Adrenal gland (tissue), 12 donors: Measurements from ENCODE around the gene OR5K4. TPM values are rescaled to one million over a fixed set of nuclear protein-coding genes. Genes with fewer than 3 reads are reported as not detected.

Experiments used
- DNase-seq, 7 donors: peaks; one replicate each; pipeline ENCODE4 v3.0.0-alpha.2; 2019 to 2020
- H3K27ac ChIP-seq, 5 donors: fragments of 200-600 bp; sonication (generic) in 4 of 5; 1 replicate in 3 of 5; 2 replicates in 2 of 5; pipeline versions ENCODE4 v1.5.1 to v1.8.0; 2016 to 2020; ENCODE audit warnings: mild to moderate bottlenecking in 1 of 5
- H3K27me3 ChIP-seq: fragments of 200-600 bp; 2 replicates; pipeline ENCODE4 v1.8.0; 2021
- H3K36me3 ChIP-seq, 2 donors: fragments of 200-600 bp; replicated peaks in 1 of 2; 1 replicate in 1 of 2; 2 replicates in 1 of 2; pipeline versions ENCODE4 v1.5.1 to v1.8.0; 2018 to 2022
- H3K4me1 ChIP-seq, 2 donors: fragments of 200-600 bp; replicated peaks in 1 of 2; 1 replicate in 1 of 2; 2 replicates in 1 of 2; pipeline versions ENCODE4 v1.5.1 to v1.8.0; 2018 to 2021
- H3K4me3 ChIP-seq, 4 donors: fragments of 200-600 bp; sonication (generic) in 3 of 4; one replicate each; pipeline ENCODE4 v1.5.1; 2016 to 2018
- H3K9me3 ChIP-seq, 3 donors: fragments of 200-600 bp; sonication (generic) in 1 of 3; replicated peaks in 1 of 3; 1 replicate in 2 of 3; 2 replicates in 1 of 3; pipeline versions ENCODE4 v1.5.1 to v1.8.0; 2016 to 2021
- POLR2A ChIP-seq, 2 donors: fragments of 450-650 bp; IDR thresholded peaks; one replicate each; pipeline ENCODE4 v1.6.1; 2017; ENCODE audit warnings: antibody characterized with exemption in 2 of 2, mild to moderate bottlenecking in 2 of 2, moderate library complexity in 1 of 2
- WGBS, 4 donors: extraction: QIAGEN DNeasy Blood & Tissue Kit in 2 of 4; methylation state at CpG; one replicate each; pipeline versions ENCODE4 v1.1.5 to v1.1.7; 2013 to 2017; 5-methylcytosine and 5-hydroxymethylcytosine counted together
- intact Hi-C, 2 donors: fragments of 100-400 bp; cut with DNase I; formaldehyde crosslinking; loops; one replicate each; pipeline versions ENCODE4 v1.14.1 to v1.15.0; 2022 to 2023
- polyA plus RNA-seq, 3 donors: library from polyadenylated mRNA; stranded (reverse); fragments of 200-250 nt in 2 of 3; fragments of 350-450 nt in 1 of 3; fragmentation: Illumina TruSeq in 1 of 3; extraction: RNeasy Lipid Tissue Mini Kit (QIAGEN cat#74804) in 1 of 3; gene quantifications; one replicate each; pipeline ENCODE4 v1.2.3, GENCODE V29; 2013 to 2014
- total RNA-seq, 9 donors: library from RNA; depleted of rRNA in 4 of 9; stranded (reverse); fragments of >200 nt in 4 of 9; fragments of 120-200 nt in 1 of 9; fragmentation: NEBNext Ultra II Directional in 1 of 9; extraction: Animal tissue kit (Norgen Biotek cat#: 25700) in 1 of 9; gene quantifications; one replicate each; pipeline versions ENCODE4 v1.1.0 to v1.2.4, GENCODE V29; 2013 to 2023
- TF ChIP-seq, protein P1 (sequence below), 6 experiments: fragments of 450-650 bp in 4 of 6; fragments of 200-600 bp in 2 of 6; sonication (generic) in 1 of 6; IDR thresholded peaks; 1 replicate in 5 of 6; 2 replicates in 1 of 6; pipeline versions ENCODE4 v1.5.1 to v1.8.0; 2016 to 2021; ENCODE audit warnings: antibody characterized with exemption in 6 of 6, mild to moderate bottlenecking in 2 of 6, moderate library complexity in 1 of 6
- donor health status: healthy with polysubstance abuse.
- donor health status: Bipolar disorder and iron deficiency.
- donor health status: DM: yes; HTN: yes; CAD: no.
- donor health status: DM: no; HTN: no; CAD: no.
- donor health status: DM: no; HTN: no; CAD: no.
- donor health status: DM: yes; HTN: yes; CAD: no.

Gene OR5K4
- total and polyA plus RNA-seq, 12 donors: not detected

DNA sequence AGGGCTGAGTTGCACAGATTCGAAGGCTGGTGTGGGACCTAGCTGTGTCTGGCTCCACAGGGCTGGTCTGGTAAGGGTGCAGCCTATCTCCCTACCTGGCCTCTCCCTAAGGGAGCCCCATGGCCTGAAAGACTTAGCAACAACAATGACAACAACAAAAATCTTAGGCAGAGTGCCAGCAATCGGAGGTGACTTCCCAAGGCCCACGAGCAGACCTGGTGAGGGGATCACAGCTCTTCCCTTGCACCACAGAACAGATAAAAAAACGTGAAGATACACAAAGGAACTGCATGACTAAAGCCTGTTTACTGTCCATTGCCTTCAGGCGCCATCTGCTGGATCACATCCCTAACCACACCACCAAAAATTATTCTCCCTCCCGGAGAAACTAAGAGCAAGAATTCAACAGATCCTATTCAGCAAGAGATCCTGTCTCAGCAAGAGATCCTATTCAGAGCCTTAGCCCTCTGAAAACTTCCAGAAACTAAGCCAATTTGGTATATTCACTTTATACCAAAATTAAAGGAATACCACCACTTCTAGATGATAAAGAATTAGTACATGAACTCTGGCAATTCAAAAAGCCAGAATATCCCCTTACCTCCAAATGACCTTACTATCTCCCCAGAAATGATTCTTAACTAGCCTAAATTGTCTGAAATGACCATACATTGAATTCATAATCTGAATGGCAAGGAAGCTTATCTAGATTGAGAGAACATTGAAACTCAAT lies 24.1 kb upstream of the OR5K4 start:
- TF ChIP-seq, protein P1, sequence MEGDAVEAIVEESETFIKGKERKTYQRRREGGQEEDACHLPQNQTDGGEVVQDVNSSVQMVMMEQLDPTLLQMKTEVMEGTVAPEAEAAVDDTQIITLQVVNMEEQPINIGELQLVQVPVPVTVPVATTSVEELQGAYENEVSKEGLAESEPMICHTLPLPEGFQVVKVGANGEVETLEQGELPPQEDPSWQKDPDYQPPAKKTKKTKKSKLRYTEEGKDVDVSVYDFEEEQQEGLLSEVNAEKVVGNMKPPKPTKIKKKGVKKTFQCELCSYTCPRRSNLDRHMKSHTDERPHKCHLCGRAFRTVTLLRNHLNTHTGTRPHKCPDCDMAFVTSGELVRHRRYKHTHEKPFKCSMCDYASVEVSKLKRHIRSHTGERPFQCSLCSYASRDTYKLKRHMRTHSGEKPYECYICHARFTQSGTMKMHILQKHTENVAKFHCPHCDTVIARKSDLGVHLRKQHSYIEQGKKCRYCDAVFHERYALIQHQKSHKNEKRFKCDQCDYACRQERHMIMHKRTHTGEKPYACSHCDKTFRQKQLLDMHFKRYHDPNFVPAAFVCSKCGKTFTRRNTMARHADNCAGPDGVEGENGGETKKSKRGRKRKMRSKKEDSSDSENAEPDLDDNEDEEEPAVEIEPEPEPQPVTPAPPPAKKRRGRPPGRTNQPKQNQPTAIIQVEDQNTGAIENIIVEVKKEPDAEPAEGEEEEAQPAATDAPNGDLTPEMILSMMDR (IDR thresholded peaks at IDR 0.05): peak; percentile 33 to 73 (median 65)
- no peak for TF ChIP-seq POLR2A (IDR thresholded peaks at IDR 0.05)
- WGBS, 4 donors: 1 to 5% (median 4%) methylated on average over 5 to 6 of the region's 6 CpGs

GRCh38 chr3:98331329-98331728 lies 22.3 kb upstream of the OR5K4 start:
- H3K4me1 ChIP-seq: no peaks in the 10 kb centered on the region
- H3K27ac ChIP-seq: no peak overlapping the region
- no peak for TF ChIP-seq POLR2A (IDR thresholded peaks at IDR 0.05)
- TF ChIP-seq, protein P1 (IDR thresholded peaks at IDR 0.05): no peak
- no peaks in the 10 kb centered on the region for H3K9me3 ChIP-seq
- no peak overlapping the region for H3K4me3 ChIP-seq
- peaks cover 12% of the 10 kb centered on the region for H3K27me3 ChIP-seq
- DNase-seq: no peak
- WGBS, 4 donors: 63 to 88% (median 83%) methylated on average over 1 of the region's 1 CpG
- intact Hi-C loops: no loop called here
- no peaks in the 10 kb centered on the region for H3K36me3 ChIP-seq

More for the DNA sequence above, 24.1 kb upstream of the OR5K4 start:
- intact Hi-C loops: loop anchor here (5.0 kb wide), 2 partner anchors 287 to 292 kb away; partner anchors contain the start of gene GABRR3 (in 1 of the 2)
- Histone ChIP-seq H3K4me1 (no peaks in the 10 kb centered on the region), H3K36me3 (no peaks in the 10 kb centered on the region), H3K9me3 (no peaks in the 10 kb centered on the region), H3K27me3 (peaks cover 12% of the 10 kb centered on the region), H3K4me3 (no peak overlapping the region), H3K27ac (no peak overlapping the region)
- DNase-seq: peak; percentile 23 to 68 (median 51)

DNA sequence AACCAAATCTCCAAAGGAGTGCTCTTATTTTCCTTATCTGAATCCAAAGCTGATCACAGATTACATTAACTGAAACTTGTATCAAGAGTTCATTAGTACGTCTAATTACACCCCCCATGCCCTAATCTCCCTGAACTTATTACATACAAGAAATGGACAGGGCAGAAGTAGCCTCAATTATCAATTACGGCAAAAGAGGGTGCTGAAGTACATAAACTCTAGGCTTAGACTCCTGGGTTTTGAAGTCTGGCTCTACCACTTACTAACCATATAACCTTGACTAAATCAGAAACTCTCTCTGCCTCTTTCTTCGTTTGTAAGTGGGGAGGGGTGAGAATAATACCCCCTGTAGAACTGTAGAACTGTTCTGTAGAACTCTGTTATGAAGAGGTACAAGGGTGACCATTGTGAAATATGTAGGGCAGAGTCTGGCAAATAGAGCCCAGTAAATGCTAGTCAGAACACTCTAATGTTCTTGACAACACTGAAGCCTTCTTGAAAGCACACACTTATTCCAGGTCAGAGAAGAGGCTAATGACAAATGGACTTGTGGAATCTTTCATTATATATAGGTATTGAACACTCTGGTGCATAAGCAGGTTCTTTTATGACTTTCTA lies 19.6 kb upstream of the OR5K4 start:
- no peaks in the 10 kb centered on the region for H3K9me3 ChIP-seq
- WGBS, 4 donors: 16 to 65% (median 53%) methylated on average over 3 of the region's 3 CpGs
- intact Hi-C loops: no loop called here
- peaks cover 3% of the 10 kb centered on the region for H3K27me3 ChIP-seq
- H3K4me3 ChIP-seq: no peak overlapping the region
- H3K4me1 ChIP-seq: no peaks in the 10 kb centered on the region
- TF ChIP-seq, protein P1 (IDR thresholded peaks at IDR 0.05): no peak
- TF ChIP-seq POLR2A (IDR thresholded peaks at IDR 0.05): no peak
- H3K36me3 ChIP-seq: no peaks in the 10 kb centered on the region
- H3K27ac ChIP-seq: no peak overlapping the region
- DNase-seq: no peak

DNA sequence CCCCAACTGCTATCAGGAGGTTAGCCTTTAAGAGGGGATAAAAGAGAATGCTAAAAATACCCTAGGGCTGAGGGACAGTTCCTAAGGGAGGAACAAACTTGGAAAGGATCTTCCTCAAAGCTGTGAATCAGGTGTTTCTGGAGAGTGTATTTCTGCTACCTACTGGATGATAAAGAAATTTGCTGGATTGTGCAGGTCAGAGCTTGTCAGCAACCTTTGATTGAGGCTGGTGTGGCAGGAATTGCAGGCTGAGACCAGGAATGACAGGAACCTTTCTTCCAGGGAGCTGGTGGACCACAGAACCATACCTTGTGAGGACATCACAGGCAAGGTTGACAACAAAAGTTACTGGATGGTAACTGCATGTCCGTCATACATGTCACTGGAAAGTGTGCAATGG lies 14.6 kb upstream of the OR5K4 start:
- Histone ChIP-seq H3K27me3 (no peaks in the 10 kb centered on the region), H3K4me1 (no peaks in the 10 kb centered on the region), H3K36me3 (no peaks in the 10 kb centered on the region), H3K27ac (no peak overlapping the region), H3K9me3 (no peaks in the 10 kb centered on the region), H3K4me3 (no peak overlapping the region)
- intact Hi-C loops: no loop called here
- WGBS, 4 donors: 70 to 75% (median 72%) methylated on average over 1 of the region's 1 CpG
- DNase-seq: no peak
- TF ChIP-seq POLR2A (IDR thresholded peaks at IDR 0.05): no peak
- TF ChIP-seq, protein P1 (IDR thresholded peaks at IDR 0.05): no peak
